T follicular helper cell (primary cell): ENCODE data around the gene ACYP2.
"Not testable (repeated sequence)": the region's sequence is repeated elsewhere in the genome, so short reads cannot be mapped to it uniquely, and the experiment has no call there.

ENCODE experiments used
- DNase-seq: peaks from one replicate; pipeline ENCODE4 v3.0.0-alpha.2; 2020; ENCODE audit warnings: low read depth

The ACYP2 gene

GRCh38 chr2:54271843-54272627 is 156.6 kb downstream of the ACYP2 start:
- DNase-seq = no peak

- DNase-seq = no peak
Measured at GRCh38 chr2:54274781-54275242, 159.4 kb downstream of the ACYP2 start.

- DNase-seq = no peak
Measured at GRCh38 chr2:54275541-54275940, 160.1 kb downstream of the ACYP2 start.

GRCh38 chr2:54279385-54279784 is 164.0 kb downstream of the ACYP2 start:
- DNase-seq = no peak

GRCh38 chr2:54284826-54285225 is 169.4 kb downstream of the ACYP2 start:
- DNase-seq = no peak

- DNase-seq = no peak
Measured at GRCh38 chr2:54285451-54285850, 170.0 kb downstream of the ACYP2 start.

GRCh38 chr2:54287532-54287931 is 172.1 kb downstream of the ACYP2 start:
- DNase-seq = no peak

- no peak for DNase-seq
Measured at GRCh38 chr2:54289917-54290316, 174.5 kb downstream of the ACYP2 start.

- no peak for DNase-seq
Measured at GRCh38 chr2:54290356-54291025, 175.1 kb downstream of the ACYP2 start.

- DNase-seq = not testable (repeated sequence)
Measured at GRCh38 chr2:54294665-54295064, 179.2 kb downstream of the ACYP2 start.

- DNase-seq = no peak
Measured at GRCh38 chr2:54295911-54296310, 180.5 kb downstream of the ACYP2 start.

- no peak for DNase-seq
Measured at GRCh38 chr2:54298514-54298913, 183.1 kb downstream of the ACYP2 start.

GRCh38 chr2:54303631-54304030 is 188.2 kb downstream of the ACYP2 start:
- DNase-seq = no peak

- no peak for DNase-seq
Measured at GRCh38 chr2:54306556-54306955, 191.1 kb downstream of the ACYP2 start.

- DNase-seq = no peak
Measured at GRCh38 chr2:54308186-54308585, 192.8 kb downstream of the ACYP2 start.

- DNase-seq = no peak
Measured at GRCh38 chr2:54308782-54309181, 193.4 kb downstream of the ACYP2 start.

- no peak for DNase-seq
Measured at GRCh38 chr2:54310311-54310710, 194.9 kb downstream of the ACYP2 start.

- no peak for DNase-seq
Measured at GRCh38 chr2:54310961-54311360, 195.5 kb downstream of the ACYP2 start.

- DNase-seq = no peak
Measured at GRCh38 chr2:54313147-54313546, 197.7 kb downstream of the ACYP2 start.

GRCh38 chr2:54317973-54318372 is 202.6 kb downstream of the ACYP2 start:
- DNase-seq = no peak

GRCh38 chr2:54318821-54319220 is 203.4 kb downstream of the ACYP2 start:
- DNase-seq = no peak

GRCh38 chr2:54321047-54321446 is 205.6 kb downstream of the ACYP2 start:
- no peak for DNase-seq

GRCh38 chr2:54324517-54324916 is 209.1 kb downstream of the ACYP2 start:
- not testable (repeated sequence) for DNase-seq
